GM10266 (cell line): ENCODE results near the gene MGP.

Experiments used
- DNase-seq: peaks from one replicate; pipeline ENCODE4 v3.0.0; 2012; ENCODE audit errors: extremely low spot score
- TF ChIP-seq, protein P1 (sequence below): IDR thresholded peaks from 2 replicates; pipeline ENCODE4 v1.5.1; 2012; ENCODE audit warnings: mild to moderate bottlenecking, low read depth; ENCODE audit not compliant: control insufficient read depth, insufficient read depth; ENCODE audit errors: missing control alignments

Gene MGP

DNA sequence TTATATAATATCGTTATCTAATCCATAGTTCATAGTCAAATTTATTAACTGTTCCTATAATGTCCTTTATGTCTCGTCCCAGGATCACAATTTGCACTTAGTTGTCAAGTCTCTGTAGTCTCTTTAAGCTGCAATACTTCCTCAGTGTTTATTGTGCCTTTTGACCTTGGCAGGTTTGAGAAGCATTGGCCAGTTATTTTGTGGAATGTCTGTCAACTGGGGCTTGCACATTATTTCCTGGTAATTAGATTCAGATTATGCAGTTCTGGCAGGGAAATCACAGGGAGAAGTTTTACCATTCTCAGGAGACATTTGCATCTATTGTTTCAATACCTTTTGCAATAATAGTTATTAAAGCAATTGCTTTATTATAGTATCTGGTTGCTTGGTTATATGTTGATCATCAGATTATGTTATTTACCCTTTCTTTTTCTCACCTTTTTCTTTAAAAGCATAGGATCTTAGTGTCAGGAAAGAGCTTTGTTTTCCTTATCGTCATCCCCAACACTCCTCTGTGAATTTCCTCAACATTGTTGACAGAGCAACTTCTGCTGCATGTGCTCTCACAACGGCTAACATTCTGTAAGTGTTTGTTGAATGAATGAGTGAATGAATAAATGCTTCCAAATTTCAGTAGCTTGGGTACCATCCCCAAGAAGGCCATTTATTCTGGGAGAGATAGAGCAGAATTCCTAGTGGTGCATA, 38.6 kb downstream of the MGP start:
- TF ChIP-seq, protein P1, sequence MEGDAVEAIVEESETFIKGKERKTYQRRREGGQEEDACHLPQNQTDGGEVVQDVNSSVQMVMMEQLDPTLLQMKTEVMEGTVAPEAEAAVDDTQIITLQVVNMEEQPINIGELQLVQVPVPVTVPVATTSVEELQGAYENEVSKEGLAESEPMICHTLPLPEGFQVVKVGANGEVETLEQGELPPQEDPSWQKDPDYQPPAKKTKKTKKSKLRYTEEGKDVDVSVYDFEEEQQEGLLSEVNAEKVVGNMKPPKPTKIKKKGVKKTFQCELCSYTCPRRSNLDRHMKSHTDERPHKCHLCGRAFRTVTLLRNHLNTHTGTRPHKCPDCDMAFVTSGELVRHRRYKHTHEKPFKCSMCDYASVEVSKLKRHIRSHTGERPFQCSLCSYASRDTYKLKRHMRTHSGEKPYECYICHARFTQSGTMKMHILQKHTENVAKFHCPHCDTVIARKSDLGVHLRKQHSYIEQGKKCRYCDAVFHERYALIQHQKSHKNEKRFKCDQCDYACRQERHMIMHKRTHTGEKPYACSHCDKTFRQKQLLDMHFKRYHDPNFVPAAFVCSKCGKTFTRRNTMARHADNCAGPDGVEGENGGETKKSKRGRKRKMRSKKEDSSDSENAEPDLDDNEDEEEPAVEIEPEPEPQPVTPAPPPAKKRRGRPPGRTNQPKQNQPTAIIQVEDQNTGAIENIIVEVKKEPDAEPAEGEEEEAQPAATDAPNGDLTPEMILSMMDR, result no peak
- DNase-seq, result no peak

DNA sequence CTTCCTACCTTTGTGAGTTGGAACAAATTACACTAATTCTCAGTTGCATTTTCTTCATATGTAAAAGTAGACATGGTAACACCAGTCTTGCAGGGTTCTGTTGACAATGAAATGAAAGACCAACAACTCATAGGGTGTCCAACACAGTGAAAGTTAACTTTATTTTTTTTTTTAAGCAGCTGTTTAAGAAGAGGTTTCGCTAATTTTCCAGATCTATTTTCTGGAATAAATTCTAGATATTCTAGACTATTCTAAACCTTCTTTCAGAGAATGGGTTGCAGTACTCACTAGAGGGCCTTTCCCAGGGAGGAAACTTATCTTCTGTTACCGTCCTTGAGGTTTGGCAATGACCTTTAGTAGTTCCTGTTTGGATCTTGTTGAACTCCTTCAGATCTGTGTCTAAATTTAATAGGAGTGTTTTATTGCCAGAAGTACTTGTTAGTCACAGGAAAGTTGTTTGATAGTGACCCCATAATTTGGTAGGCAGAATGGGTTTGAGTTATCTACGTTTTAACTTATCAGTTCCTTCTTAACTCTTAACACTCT, 39.5 kb downstream of the MGP start:
- TF ChIP-seq, protein P1, result no peak
- no peak for DNase-seq

DNA sequence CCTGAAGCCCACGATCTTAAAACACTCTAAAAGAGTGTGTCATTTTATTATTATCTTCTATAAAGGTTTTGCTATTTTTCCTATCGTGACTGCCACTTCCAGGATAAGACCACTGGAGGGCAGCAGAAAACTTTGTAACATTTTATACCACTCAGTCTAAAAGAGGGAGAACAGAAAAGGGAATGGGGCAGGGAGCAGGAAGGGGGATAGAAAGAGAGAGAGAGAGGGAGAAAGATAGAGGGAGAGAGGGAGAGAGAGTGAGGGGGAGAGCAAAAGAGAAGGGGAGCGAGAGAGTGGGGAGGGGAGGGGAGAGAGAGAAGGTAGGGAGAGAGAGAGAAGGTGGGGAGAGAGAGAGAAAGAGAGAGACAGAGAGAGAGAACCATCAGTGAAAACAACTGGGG, 40.3 kb downstream of the MGP start:
- TF ChIP-seq, protein P1, result peak; percentile 73
- DNase-seq, result peak; percentile 32

DNA sequence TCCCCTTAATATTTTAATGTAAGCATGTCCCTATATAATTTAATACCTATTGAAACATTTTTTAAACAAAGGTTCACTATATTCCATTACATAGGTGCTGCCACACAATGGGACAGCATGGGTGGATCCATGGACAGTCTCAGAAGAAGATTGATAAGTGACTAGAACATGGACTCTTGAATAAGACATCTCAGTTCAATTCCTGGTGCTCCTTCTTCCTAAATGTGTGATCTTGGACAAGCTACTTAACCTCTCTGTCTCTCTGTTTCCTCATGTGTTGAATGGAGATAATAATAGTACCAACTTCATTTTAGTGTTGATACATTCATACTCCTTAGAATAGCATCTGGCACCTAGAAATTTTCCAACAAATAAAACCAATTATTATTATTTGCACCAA, 41.3 kb downstream of the MGP start:
- no peak for DNase-seq

DNA sequence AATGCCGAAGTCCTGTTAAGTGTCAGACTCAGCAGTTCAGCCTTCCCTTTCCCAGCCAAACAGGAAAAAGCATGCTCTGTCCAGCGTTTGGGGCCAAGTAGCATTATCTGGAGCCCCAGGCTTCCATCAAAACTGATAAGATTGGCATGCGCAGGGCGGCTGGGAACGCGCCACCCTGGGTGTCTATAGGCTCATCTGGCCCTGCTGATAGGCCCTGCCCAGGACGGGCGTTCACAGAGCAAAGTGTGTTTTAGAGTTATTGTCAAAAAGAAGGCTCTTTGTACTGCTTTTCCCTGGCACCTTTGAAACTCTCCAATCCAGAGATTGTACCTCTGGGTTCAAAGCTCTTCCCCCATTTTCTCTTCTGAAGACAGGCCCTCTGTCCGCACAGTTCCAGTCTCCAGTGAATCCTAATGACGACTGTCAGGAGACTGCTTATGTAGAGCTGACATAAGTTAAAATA, 42.2 kb downstream of the MGP start, which contains the start of gene ART4:
ART4 (minus strand) TSS at position 102 of the 463 bp plus-strand sequence. CDS start 413 bp downstream, outside the sequence.
- no peak for DNase-seq
- TF ChIP-seq, protein P1, result no peak

More for the DNA sequence above, 41.3 kb downstream of the MGP start:
- TF ChIP-seq, protein P1, result no peak

DNA sequence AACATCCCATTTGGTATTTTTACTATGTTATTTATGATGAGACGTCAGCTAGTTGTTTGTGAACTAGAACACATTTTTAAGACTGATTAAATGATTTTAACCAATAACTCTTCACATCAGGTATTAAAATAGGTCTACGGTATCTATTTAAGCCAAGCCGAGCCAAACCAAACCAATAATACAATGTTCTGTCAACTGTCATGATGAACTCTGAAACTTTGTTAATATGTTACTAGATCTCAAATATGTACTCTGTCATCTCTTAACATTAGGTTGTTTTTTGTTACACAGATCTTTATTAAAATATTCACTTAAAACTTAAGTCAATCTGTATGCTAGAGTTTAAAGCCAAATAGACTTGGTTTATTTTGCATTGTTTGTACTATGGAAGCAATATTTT, 43.3 kb downstream of the MGP start:
- DNase-seq, result no peak
- TF ChIP-seq, protein P1, result no peak

DNA sequence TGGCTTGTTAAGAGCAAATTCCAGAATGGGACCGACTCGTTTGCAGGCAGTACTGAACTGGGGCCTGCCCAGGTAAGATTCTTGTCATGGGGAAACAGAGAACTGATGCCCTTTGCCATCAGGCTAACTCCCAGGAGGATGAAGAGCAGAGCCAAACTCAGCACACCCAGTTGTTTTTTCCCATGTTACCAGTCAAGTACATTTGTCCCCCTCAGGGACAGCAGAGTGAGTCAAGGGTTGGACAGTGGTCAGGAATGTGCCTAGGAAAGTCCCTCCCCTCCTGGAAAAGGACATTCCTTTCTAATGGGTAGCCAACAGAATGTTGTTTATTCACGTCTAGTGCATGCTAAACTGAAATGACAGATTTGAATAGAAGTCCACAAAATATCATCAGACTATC, 43.9 kb downstream of the MGP start:
- no peak for DNase-seq
- TF ChIP-seq, protein P1, result no peak
